Stimulated activated CD4-positive, alpha-beta T cell treated with anti-CD3 and anti-CD28 coated beads, TNF-alpha, amount 100 ng/mL, for 4 hours (primary cell): ENCODE measurements around the gene DCAKD.

Experiments
- DNase-seq, 3 experiments: peaks; one replicate each; pipeline ENCODE4 v3.0.0-alpha.2; 2020; ENCODE audit warnings: low read depth in 3 of 3

The DCAKD gene

GRCh38 chr17:45051060-45051719 is at the start of gene DCAKD:
Gene DCAKD (minus strand): TSS chr17:45051632. CDS start chr17:45034885, 16,747 bp downstream.
- DNase-seq = peak; percentile 72 to 81 (median 75)

- DNase-seq = peak; percentile 50 to 56 (median 54)
Measured at GRCh38 chr17:45098869-45099616, 47.6 kb upstream of the DCAKD start.

GRCh38 chr17:45098081-45098868 is 46.8 kb upstream of the DCAKD start:
- DNase-seq = no peak

- no peak for DNase-seq
Measured at GRCh38 chr17:45096926-45097325, 45.5 kb upstream of the DCAKD start.

GRCh38 chr17:45096141-45096540 is 44.7 kb upstream of the DCAKD start:
- DNase-seq = no peak

- no peak for DNase-seq
Measured at GRCh38 chr17:45093444-45094110, 42.1 kb upstream of the DCAKD start.

GRCh38 chr17:45092911-45093430 is 41.5 kb upstream of the DCAKD start:
- no peak for DNase-seq

- no peak for DNase-seq
Measured at GRCh38 chr17:45091778-45092425, 40.5 kb upstream of the DCAKD start.

- no peak for DNase-seq
Measured at GRCh38 chr17:45090711-45091110, 39.3 kb upstream of the DCAKD start.

- DNase-seq = no peak
Measured at GRCh38 chr17:45088741-45089140, 37.3 kb upstream of the DCAKD start.

- no peak for DNase-seq
Measured at GRCh38 chr17:45087978-45088377, 36.5 kb upstream of the DCAKD start.

- DNase-seq = no peak
Measured at GRCh38 chr17:45087504-45087975, 36.1 kb upstream of the DCAKD start.

- no peak for DNase-seq
Measured at GRCh38 chr17:45086865-45087503, 35.6 kb upstream of the DCAKD start.

- no peak for DNase-seq
Measured at GRCh38 chr17:45086391-45086790, 35.0 kb upstream of the DCAKD start.

- no peak for DNase-seq
Measured at GRCh38 chr17:45081047-45081703, 29.7 kb upstream of the DCAKD start.

- no peak for DNase-seq
Measured at GRCh38 chr17:45077643-45078042, 26.2 kb upstream of the DCAKD start.

- no peak for DNase-seq
Measured at GRCh38 chr17:45073414-45074070, 22.1 kb upstream of the DCAKD start.

GRCh38 chr17:45070809-45071208 is 19.4 kb upstream of the DCAKD start:
- no peak for DNase-seq

- no peak for DNase-seq
Measured at GRCh38 chr17:45070001-45070400, 18.6 kb upstream of the DCAKD start.
